ENCODE measurements around the gene METAP1D.
"Not testable (repeated sequence)": the region's sequence is repeated elsewhere in the genome, so short reads cannot be mapped to it uniquely, and the experiment has no call there.

Gene METAP1D
- total RNA-seq, result 0.40 to 3.8 (median 1.9) reads per million in 18 experiments

- DNase-seq, result peak; percentile 86 to 92
Observed at GRCh38 chr2:171999604-172000469, at the start of gene METAP1D. TSS of gene METAP1D (plus strand) at chr2:171999953. CDS start at chr2:171999970, 17 bp downstream.

GRCh38 chr2:171952276-171952675 lies 47.5 kb upstream of the METAP1D start:
- no peak for DNase-seq

GRCh38 chr2:171952748-171953147 lies 47.0 kb upstream of the METAP1D start:
- DNase-seq, result no peak

GRCh38 chr2:171956135-171956825 lies 43.5 kb upstream of the METAP1D start:
- DNase-seq, result peak; percentile 83 to 97

- peak; percentile 29 to 46 for DNase-seq
Observed at GRCh38 chr2:171957061-171957460, 42.7 kb upstream of the METAP1D start.

- DNase-seq, result peak; percentile 51 to 92
Observed at GRCh38 chr2:171958475-171958874, 41.3 kb upstream of the METAP1D start.

- no peak for DNase-seq
Observed at GRCh38 chr2:171959998-171960397, 39.8 kb upstream of the METAP1D start.

- no peak for DNase-seq
Observed at GRCh38 chr2:171960570-171960969, 39.2 kb upstream of the METAP1D start.

- no peak for DNase-seq
Observed at GRCh38 chr2:171963198-171963597, 36.6 kb upstream of the METAP1D start.

- DNase-seq, result no peak
Observed at GRCh38 chr2:171964308-171964707, 35.4 kb upstream of the METAP1D start.

- no peak for DNase-seq
Observed at GRCh38 chr2:171965238-171965637, 34.5 kb upstream of the METAP1D start.

GRCh38 chr2:171965661-171966060 lies 34.1 kb upstream of the METAP1D start:
- DNase-seq, result no peak

- DNase-seq, result no peak
Observed at GRCh38 chr2:171966235-171966634, 33.5 kb upstream of the METAP1D start.

- DNase-seq, result no peak
Observed at GRCh38 chr2:171966688-171967087, 33.1 kb upstream of the METAP1D start.

GRCh38 chr2:171968509-171968908 lies 31.2 kb upstream of the METAP1D start:
- no peak for DNase-seq

GRCh38 chr2:171972329-171972982 lies 27.3 kb upstream of the METAP1D start:
- DNase-seq, result no peak

- DNase-seq, result no peak
Observed at GRCh38 chr2:171979103-171979502, 20.6 kb upstream of the METAP1D start.

- not testable (repeated sequence) for DNase-seq
Observed at GRCh38 chr2:171983924-171984323, 15.8 kb upstream of the METAP1D start.

- DNase-seq, result no peak
Observed at GRCh38 chr2:171985076-171985475, 14.7 kb upstream of the METAP1D start.

- DNase-seq, result no peak
Observed at GRCh38 chr2:171986778-171987177, 13.0 kb upstream of the METAP1D start.

GRCh38 chr2:171991027-171991426 lies 8.7 kb upstream of the METAP1D start:
- DNase-seq, result no peak

- no peak for DNase-seq
Observed at GRCh38 chr2:171995586-171995985, 4.2 kb upstream of the METAP1D start.

GRCh38 chr2:171996021-171996420 lies 3.7 kb upstream of the METAP1D start:
- no peak for DNase-seq
